ENCODE data around the gene MPV17. TPM values are rescaled to one million over a fixed set of nuclear protein-coding genes. Genes with fewer than 3 reads are reported as not detected.
"Not testable (repeated sequence)": the region's sequence is repeated elsewhere in the genome, so short reads cannot be mapped to it uniquely, and the experiment has no call there.

Gene MPV17
- total and polyA plus RNA-seq, 5 donors from 2014 or later: 56.7 to 166 (median 128) TPM

DNA sequence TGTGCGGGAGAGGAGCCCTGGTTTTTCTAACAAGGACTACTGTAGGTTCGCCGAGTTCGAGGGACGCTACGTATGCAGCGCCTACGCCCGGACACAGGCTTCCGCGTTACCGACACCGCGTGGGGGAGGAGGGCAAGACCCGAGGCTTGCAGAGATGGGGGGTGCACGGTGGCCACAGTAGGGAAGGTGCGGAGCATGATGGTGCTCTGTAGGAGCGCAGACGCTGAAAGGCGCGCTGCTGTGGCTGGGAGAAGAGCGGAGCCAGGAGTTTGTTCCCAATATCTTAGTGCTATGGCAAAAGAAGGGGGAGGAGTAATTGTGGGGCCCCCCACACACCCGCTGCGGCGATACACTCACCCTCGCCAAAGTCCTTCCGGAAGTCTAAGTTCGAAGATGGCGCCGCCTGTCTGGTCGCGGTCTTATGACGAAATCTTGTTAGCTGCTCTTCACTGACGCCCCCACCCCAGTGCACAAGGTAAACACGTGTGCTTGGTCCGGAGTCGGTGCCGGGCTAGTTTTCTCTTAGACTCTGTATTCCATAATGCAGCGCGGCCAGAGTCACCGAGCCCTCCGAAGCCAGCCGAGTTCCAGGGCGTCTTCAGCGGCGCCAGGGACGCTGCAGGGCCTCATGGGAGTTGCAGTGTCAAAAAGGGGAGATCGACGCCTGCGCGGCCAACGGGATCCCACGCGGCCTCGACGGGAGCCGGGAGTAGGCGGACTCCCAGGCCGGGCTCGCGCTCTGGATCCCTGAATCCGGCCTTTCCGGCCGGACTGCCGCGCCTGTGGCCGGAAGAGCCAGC is 33.7 kb upstream of the MPV17 start, which contains the start of gene GTF3C2:
Gene GTF3C2 (minus strand): TSS at position 383 of the 800 bp plus-strand sequence. CDS start 13,210 bp downstream, outside the sequence.
- ATAC-seq (ENCODE audit: low read depth in 2 of 2): peak; percentile 83
- Histone ChIP-seq H3K36me3 (ENCODE audit: control insufficient read depth, insufficient read depth, low read length) (no peaks in the 10 kb centered on the region), H3K27me3 (ENCODE audit: control insufficient read depth, insufficient read depth, low read length) (no peaks in the 10 kb centered on the region), H3K4me1 (ENCODE audit: control insufficient read depth, insufficient read depth, low read length, poor library complexity, severe bottlenecking) (peaks cover 51% of the 10 kb centered on the region), H3K27ac (ENCODE audit: insufficient read depth, low read length, poor library complexity, severe bottlenecking) (peak within 1 kb of the TSS; percentile 92), H3K4me3 (ENCODE audit: low read depth, low read length) (peak within 1 kb of the TSS; percentile 96), H3K9me3 (ENCODE audit: control insufficient read depth in 2 of 2, low read length in 2 of 2) (no peaks in the 10 kb centered on the region)
- peaks cover 7% of the 10 kb centered on the region for H3K27me3 Mint-ChIP-seq
- peak within 1 kb of the TSS; percentile 100 for H3K27ac Mint-ChIP-seq
- peaks cover 22 to 64% (median 47%) of the 10 kb centered on the region in 4 donors for H3K4me1 Mint-ChIP-seq
- no peaks in the 10 kb centered on the region for H3K9me3 Mint-ChIP-seq
- H3K4me3 Mint-ChIP-seq: peak within 1 kb of the TSS; percentile 95 to 100 (median 99)
- H3K36me3 Mint-ChIP-seq: peaks cover 7% of the 10 kb centered on the region
- DNase-seq: peak; percentile 90 to 97 (median 94)

DNA sequence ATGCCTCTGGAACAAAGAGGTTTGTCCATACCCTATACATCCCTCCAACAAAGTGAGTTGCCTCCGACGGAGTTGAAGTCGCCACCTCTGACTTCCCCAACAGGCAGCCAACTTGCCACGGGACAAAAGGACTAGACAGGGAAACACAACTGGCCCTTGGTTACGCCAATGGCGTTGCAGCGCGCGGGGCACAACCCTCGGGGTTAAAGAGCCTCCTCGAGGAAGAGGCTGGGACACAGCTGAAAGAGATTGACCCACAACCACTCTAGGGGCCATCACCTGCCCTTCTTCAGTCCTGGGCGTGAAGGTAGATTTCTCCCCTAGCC is 33.1 kb upstream of the MPV17 start:
- peak; percentile 2 to 10 for ATAC-seq (ENCODE audit: low read depth in 2 of 2)
- peaks cover 23 to 68% (median 50%) of the 10 kb centered on the region in 4 donors for H3K4me1 Mint-ChIP-seq
- Histone ChIP-seq H3K4me1 (ENCODE audit: control insufficient read depth, insufficient read depth, low read length, poor library complexity, severe bottlenecking) (peaks cover 54% of the 10 kb centered on the region), H3K36me3 (ENCODE audit: control insufficient read depth, insufficient read depth, low read length) (no peaks in the 10 kb centered on the region), H3K27me3 (ENCODE audit: control insufficient read depth, insufficient read depth, low read length) (no peaks in the 10 kb centered on the region), H3K27ac (ENCODE audit: insufficient read depth, low read length, poor library complexity, severe bottlenecking) (peak overlapping the region; percentile 92), H3K4me3 (ENCODE audit: low read depth, low read length) (peak overlapping the region; percentile 96), H3K9me3 (ENCODE audit: control insufficient read depth in 2 of 2, low read length in 2 of 2) (no peaks in the 10 kb centered on the region)
- peak in 1 of 3 donors; percentile 45 for DNase-seq
- peak overlapping the region; percentile 100 for H3K27ac Mint-ChIP-seq
- peak overlapping the region; percentile 95 to 100 (median 99) for H3K4me3 Mint-ChIP-seq
- peaks cover 7% of the 10 kb centered on the region for H3K27me3 Mint-ChIP-seq
- peaks cover 7% of the 10 kb centered on the region for H3K36me3 Mint-ChIP-seq
- H3K9me3 Mint-ChIP-seq: no peaks in the 10 kb centered on the region

GRCh38 chr2:27354597-27354927 is 31.7 kb upstream of the MPV17 start:
- ATAC-seq (ENCODE audit: low read depth in 2 of 2) (no peak), DNase-seq (no peak)
- H3K27me3 ChIP-seq (ENCODE audit: control insufficient read depth, insufficient read depth, low read length): no peaks in the 10 kb centered on the region
- H3K9me3 ChIP-seq (ENCODE audit: control insufficient read depth in 2 of 2, low read length in 2 of 2): no peaks in the 10 kb centered on the region
- H3K4me1 ChIP-seq (ENCODE audit: control insufficient read depth, insufficient read depth, low read length, poor library complexity, severe bottlenecking): peaks cover 54% of the 10 kb centered on the region
- no peak overlapping the region for H3K27ac Mint-ChIP-seq
- no peak overlapping the region for H3K4me3 ChIP-seq (ENCODE audit: low read depth, low read length)
- peaks cover 7% of the 10 kb centered on the region for H3K27me3 Mint-ChIP-seq
- H3K36me3 Mint-ChIP-seq: peaks cover 12% of the 10 kb centered on the region
- H3K9me3 Mint-ChIP-seq: no peaks in the 10 kb centered on the region
- no peak overlapping the region for H3K27ac ChIP-seq (ENCODE audit: insufficient read depth, low read length, poor library complexity, severe bottlenecking)
- H3K36me3 ChIP-seq (ENCODE audit: control insufficient read depth, insufficient read depth, low read length): peaks cover 3% of the 10 kb centered on the region
- H3K4me1 Mint-ChIP-seq: peaks cover 23 to 77% (median 55%) of the 10 kb centered on the region in 4 donors
- peak overlapping the region; percentile 95 to 100 (median 99) for H3K4me3 Mint-ChIP-seq

- H3K27me3 Mint-ChIP-seq: peaks cover 7% of the 10 kb centered on the region
- Histone ChIP-seq H3K4me3 (ENCODE audit: low read depth, low read length) (no peak overlapping the region), H3K36me3 (ENCODE audit: control insufficient read depth, insufficient read depth, low read length) (peaks cover 3% of the 10 kb centered on the region), H3K9me3 (ENCODE audit: control insufficient read depth in 2 of 2, low read length in 2 of 2) (no peaks in the 10 kb centered on the region), H3K27ac (ENCODE audit: insufficient read depth, low read length, poor library complexity, severe bottlenecking) (no peak overlapping the region), H3K4me1 (ENCODE audit: control insufficient read depth, insufficient read depth, low read length, poor library complexity, severe bottlenecking) (peaks cover 54% of the 10 kb centered on the region), H3K27me3 (ENCODE audit: control insufficient read depth, insufficient read depth, low read length) (no peaks in the 10 kb centered on the region)
- peak overlapping the region in 1 of 3 donors; percentile 66 for H3K27ac Mint-ChIP-seq
- H3K4me1 Mint-ChIP-seq: peaks cover 23 to 79% (median 56%) of the 10 kb centered on the region in 4 donors
- DNase-seq (no peak), ATAC-seq (ENCODE audit: low read depth in 2 of 2) (no peak)
- peaks cover 16% of the 10 kb centered on the region for H3K36me3 Mint-ChIP-seq
- no peaks in the 10 kb centered on the region for H3K9me3 Mint-ChIP-seq
- peak overlapping the region; percentile 68 to 100 (median 92) for H3K4me3 Mint-ChIP-seq
These were observed 31.1 kb upstream of the MPV17 start for GRCh38 chr2:27353762-27354596.

- peaks cover 16% of the 10 kb centered on the region for H3K36me3 Mint-ChIP-seq
- peaks cover 54% of the 10 kb centered on the region for H3K4me1 ChIP-seq (ENCODE audit: control insufficient read depth, insufficient read depth, low read length, poor library complexity, severe bottlenecking)
These were observed 30.5 kb upstream of the MPV17 start for GRCh38 chr2:27353386-27353761.

GRCh38 chr2:27351802-27352598 is 29.1 kb upstream of the MPV17 start:
- peak in 1 of 3 donors; percentile 32 for DNase-seq
- H3K4me3 ChIP-seq (ENCODE audit: low read depth, low read length): peak overlapping the region; percentile 16
- no peaks in the 10 kb centered on the region for H3K27me3 ChIP-seq (ENCODE audit: control insufficient read depth, insufficient read depth, low read length)
- H3K4me1 ChIP-seq (ENCODE audit: control insufficient read depth, insufficient read depth, low read length, poor library complexity, severe bottlenecking): peaks cover 44% of the 10 kb centered on the region
- Mint-ChIP-seq H3K27ac (peak overlapping the region; percentile 20 to 93 (median 44)), H3K36me3 (peaks cover 18% of the 10 kb centered on the region), H3K4me3 (peak overlapping the region; percentile 5 to 53 (median 40)), H3K9me3 (no peaks in the 10 kb centered on the region), H3K27me3 (peaks cover 5% of the 10 kb centered on the region), H3K4me1 (peaks cover 14 to 78% (median 54%) of the 10 kb centered on the region in 4 donors)
- ATAC-seq (ENCODE audit: low read depth in 2 of 2): no peak
- H3K36me3 ChIP-seq (ENCODE audit: control insufficient read depth, insufficient read depth, low read length): peaks cover 3% of the 10 kb centered on the region
- no peaks in the 10 kb centered on the region for H3K9me3 ChIP-seq (ENCODE audit: control insufficient read depth in 2 of 2, low read length in 2 of 2)
- H3K27ac ChIP-seq (ENCODE audit: insufficient read depth, low read length, poor library complexity, severe bottlenecking): no peak overlapping the region

More at GRCh38 chr2:27353386-27353761, 30.5 kb upstream of the MPV17 start:
- not testable (repeated sequence) for H3K36me3 ChIP-seq (ENCODE audit: control insufficient read depth, insufficient read depth, low read length); H3K9me3 ChIP-seq (ENCODE audit: control insufficient read depth in 2 of 2, low read length in 2 of 2); DNase-seq; H3K27ac Mint-ChIP-seq; H3K27me3 ChIP-seq (ENCODE audit: control insufficient read depth, insufficient read depth, low read length); H3K9me3 Mint-ChIP-seq; ATAC-seq (ENCODE audit: low read depth in 2 of 2); H3K27ac ChIP-seq (ENCODE audit: insufficient read depth, low read length, poor library complexity, severe bottlenecking); H3K27me3 Mint-ChIP-seq; H3K4me3 ChIP-seq (ENCODE audit: low read depth, low read length); H3K4me3 Mint-ChIP-seq
- H3K4me1 Mint-ChIP-seq: peaks cover 22 to 78% (median 55%) of the 10 kb centered on the region in 4 donors

GRCh38 chr2:27350106-27350693 is 27.3 kb upstream of the MPV17 start:
- no peaks in the 10 kb centered on the region for H3K27me3 ChIP-seq (ENCODE audit: control insufficient read depth, insufficient read depth, low read length)
- H3K4me3 Mint-ChIP-seq: peak overlapping the region in 2 of 4 donors; percentile 30 to 58
- peaks cover 15% of the 10 kb centered on the region for H3K36me3 Mint-ChIP-seq
- H3K27ac ChIP-seq (ENCODE audit: insufficient read depth, low read length, poor library complexity, severe bottlenecking): no peak overlapping the region
- peaks cover 35% of the 10 kb centered on the region for H3K4me1 ChIP-seq (ENCODE audit: control insufficient read depth, insufficient read depth, low read length, poor library complexity, severe bottlenecking)
- peak overlapping the region in 1 of 3 donors; percentile 79 for H3K27ac Mint-ChIP-seq
- DNase-seq: no peak
- no peak for ATAC-seq (ENCODE audit: low read depth in 2 of 2)
- H3K9me3 ChIP-seq (ENCODE audit: control insufficient read depth in 2 of 2, low read length in 2 of 2): no peaks in the 10 kb centered on the region
- H3K4me1 Mint-ChIP-seq: peaks cover 10 to 70% (median 46%) of the 10 kb centered on the region in 4 donors
- H3K4me3 ChIP-seq (ENCODE audit: low read depth, low read length): no peak overlapping the region
- no peaks in the 10 kb centered on the region for H3K27me3 Mint-ChIP-seq
- H3K9me3 Mint-ChIP-seq: no peaks in the 10 kb centered on the region
- H3K36me3 ChIP-seq (ENCODE audit: control insufficient read depth, insufficient read depth, low read length): peaks cover 3% of the 10 kb centered on the region

Data from CD4-positive, CD25-positive, alpha-beta regulatory T cell (primary cell).